Activated naive CD4-positive, alpha-beta T cell treated with anti-CD3 and anti-CD28 coated beads, Interleukin-2, amount 10 ng/mL, durations not matched to agents 7 days and 5 days (primary cell): ENCODE measurements around the gene SHCBP1.
"Not testable (repeated sequence)": the region's sequence is repeated elsewhere in the genome, so short reads cannot be mapped to it uniquely, and the experiment has no call there.

Source experiments
- CTCF ChIA-PET: fragments of 350-600 bp; sonication (Branson Sonifier 250); formaldehyde crosslinking; loops from one replicate; lab custom pipeline; 2021; ENCODE audit warnings: antibody characterized with exemption; lab: Charles Lee
- DNase-seq: peaks from one replicate; pipeline ENCODE4 v3.0.0-alpha.2; 2020
- H3K27ac Mint-ChIP-seq: one replicate; pipeline ENCODE4 v1.8.0; 2021; ENCODE audit warnings: mild to moderate bottlenecking, moderate library complexity, mixed read lengths
- H3K27me3 Mint-ChIP-seq: one replicate; pipeline ENCODE4 v1.8.0; 2021; ENCODE audit warnings: mild to moderate bottlenecking, mixed read lengths
- H3K36me3 Mint-ChIP-seq: one replicate; pipeline ENCODE4 v1.8.0; 2021; ENCODE audit warnings: mixed read lengths
- H3K4me1 Mint-ChIP-seq: one replicate; pipeline ENCODE4 v1.8.0; 2021; ENCODE audit warnings: mixed read lengths
- H3K4me3 Mint-ChIP-seq: one replicate; pipeline ENCODE4 v1.8.0; 2021; ENCODE audit warnings: mild to moderate bottlenecking, moderate library complexity, mixed read lengths
- H3K9me3 Mint-ChIP-seq: one replicate; pipeline ENCODE4 v1.8.0; 2021; ENCODE audit warnings: mixed read lengths

The SHCBP1 gene

GRCh38 chr16:46582313-46582712 lies 38.9 kb downstream of the SHCBP1 start:
- CTCF ChIA-PET = no interaction called here
- H3K27ac Mint-ChIP-seq = no peak overlapping the region

GRCh38 chr16:46577988-46578579 lies 43.1 kb downstream of the SHCBP1 start:
- CTCF ChIA-PET = no interaction called here
- no peak overlapping the region for H3K27ac Mint-ChIP-seq
- H3K36me3 Mint-ChIP-seq = peaks cover 19% of the 10 kb centered on the region
- peaks cover 2% of the 10 kb centered on the region for H3K4me1 Mint-ChIP-seq
- no peaks in the 10 kb centered on the region for H3K27me3 Mint-ChIP-seq
- H3K9me3 Mint-ChIP-seq = no peaks in the 10 kb centered on the region
- H3K4me3 Mint-ChIP-seq = no peak overlapping the region
- DNase-seq = no peak

More at GRCh38 chr16:46582313-46582712, 38.9 kb downstream of the SHCBP1 start:
- Mint-ChIP-seq H3K4me1 (peaks cover 3% of the 10 kb centered on the region), H3K9me3 (peaks cover 16% of the 10 kb centered on the region), H3K27me3 (no peaks in the 10 kb centered on the region), H3K36me3 (peaks cover 57% of the 10 kb centered on the region), H3K4me3 (no peak overlapping the region)
- no peak for DNase-seq

GRCh38 chr16:46573834-46574159 lies 47.4 kb downstream of the SHCBP1 start:
- DNase-seq = no peak
- Mint-ChIP-seq H3K4me3 (no peak overlapping the region), H3K36me3 (peaks cover 2% of the 10 kb centered on the region), H3K27ac (no peak overlapping the region), H3K9me3 (no peaks in the 10 kb centered on the region), H3K4me1 (peaks cover 2% of the 10 kb centered on the region), H3K27me3 (no peaks in the 10 kb centered on the region)
- CTCF ChIA-PET = no interaction called here

- no peak for DNase-seq
- CTCF ChIA-PET = no interaction called here
- H3K27me3 Mint-ChIP-seq = no peaks in the 10 kb centered on the region
- H3K4me3 Mint-ChIP-seq = no peak overlapping the region
- H3K36me3 Mint-ChIP-seq = peaks cover 2% of the 10 kb centered on the region
- no peak overlapping the region for H3K27ac Mint-ChIP-seq
- H3K4me1 Mint-ChIP-seq = peaks cover 2% of the 10 kb centered on the region
- H3K9me3 Mint-ChIP-seq = no peaks in the 10 kb centered on the region
Measured at GRCh38 chr16:46573008-46573833, 48.0 kb downstream of the SHCBP1 start.

GRCh38 chr16:46569231-46569735 lies 51.9 kb downstream of the SHCBP1 start:
- Mint-ChIP-seq H3K36me3 (no peaks in the 10 kb centered on the region), H3K9me3 (no peaks in the 10 kb centered on the region), H3K27ac (no peak overlapping the region), H3K4me1 (peaks cover 2% of the 10 kb centered on the region), H3K4me3 (no peak overlapping the region), H3K27me3 (peaks cover 3% of the 10 kb centered on the region)
- CTCF ChIA-PET = no interaction called here
- DNase-seq = no peak

- H3K27me3 Mint-ChIP-seq = peaks cover 3% of the 10 kb centered on the region
- peaks cover 2% of the 10 kb centered on the region for H3K4me1 Mint-ChIP-seq
- no peaks in the 10 kb centered on the region for H3K36me3 Mint-ChIP-seq
- H3K9me3 Mint-ChIP-seq = no peaks in the 10 kb centered on the region
- no peak overlapping the region for H3K27ac Mint-ChIP-seq
- H3K4me3 Mint-ChIP-seq = no peak overlapping the region
- CTCF ChIA-PET = no interaction called here
- no peak for DNase-seq
Measured at GRCh38 chr16:46568472-46569230, 52.5 kb downstream of the SHCBP1 start.

GRCh38 chr16:46562979-46563378 lies 58.2 kb downstream of the SHCBP1 start:
- Mint-ChIP-seq H3K4me1 (no peaks in the 10 kb centered on the region), H3K27me3 (peaks cover 9% of the 10 kb centered on the region), H3K36me3 (no peaks in the 10 kb centered on the region), H3K27ac (no peak overlapping the region), H3K9me3 (no peaks in the 10 kb centered on the region), H3K4me3 (no peak overlapping the region)
- CTCF ChIA-PET = interaction anchor here (1.8 kb wide), 1 partner anchor 10 kb away, joined by 7 read pairs; no protein-coding TSS in a partner anchor
- no peak for DNase-seq

- H3K27me3 Mint-ChIP-seq = peaks cover 2% of the 10 kb centered on the region
- CTCF ChIA-PET = no interaction called here
- no peaks in the 10 kb centered on the region for H3K9me3 Mint-ChIP-seq
- DNase-seq = no peak
- H3K4me3 Mint-ChIP-seq = no peak overlapping the region
- H3K27ac Mint-ChIP-seq = no peak overlapping the region
- no peaks in the 10 kb centered on the region for H3K36me3 Mint-ChIP-seq
- H3K4me1 Mint-ChIP-seq = no peaks in the 10 kb centered on the region
Measured at GRCh38 chr16:46558018-46558417, 63.2 kb downstream of the SHCBP1 start.

GRCh38 chr16:46555951-46556350 lies 65.2 kb downstream of the SHCBP1 start:
- H3K36me3 Mint-ChIP-seq = no peaks in the 10 kb centered on the region
- no peaks in the 10 kb centered on the region for H3K9me3 Mint-ChIP-seq
- H3K4me1 Mint-ChIP-seq = no peaks in the 10 kb centered on the region
- CTCF ChIA-PET = interaction anchor here (0.5 to 3.7 kb wide), 2 partner anchors 51 to 129 kb away, joined by 3 to 18 read pairs; no protein-coding TSS in a partner anchor
- no peak for DNase-seq
- H3K4me3 Mint-ChIP-seq = no peak overlapping the region
- H3K27me3 Mint-ChIP-seq = no peaks in the 10 kb centered on the region
- H3K27ac Mint-ChIP-seq = no peak overlapping the region

- CTCF ChIA-PET = interaction anchor here (1.2 to 3.7 kb wide), 4 partner anchors 9 to 136 kb away, joined by 3 to 18 read pairs (median 5); partner anchors contain the start of gene ORC6
- peak; percentile 65 for DNase-seq
- H3K4me3 Mint-ChIP-seq, H3K4me1 Mint-ChIP-seq, H3K27me3 Mint-ChIP-seq, H3K36me3 Mint-ChIP-seq, H3K27ac Mint-ChIP-seq, H3K9me3 Mint-ChIP-seq: not testable (repeated sequence)
Measured at GRCh38 chr16:46554435-46554834, 66.7 kb downstream of the SHCBP1 start.

- H3K27me3 Mint-ChIP-seq = peaks cover 5% of the 10 kb centered on the region
- CTCF ChIA-PET = interaction anchor here (1.4 kb wide), 1 partner anchor 58 kb away, joined by 3 read pairs; no protein-coding TSS in a partner anchor
- no peaks in the 10 kb centered on the region for H3K36me3 Mint-ChIP-seq
Measured at GRCh38 chr16:46549477-46549876, 71.7 kb downstream of the SHCBP1 start.

More at GRCh38 chr16:46549477-46549876, 71.7 kb downstream of the SHCBP1 start:
- Mint-ChIP-seq H3K4me1 (no peaks in the 10 kb centered on the region), H3K4me3 (no peak overlapping the region), H3K27ac (no peak overlapping the region), H3K9me3 (no peaks in the 10 kb centered on the region)
- DNase-seq = no peak
